T-helper 2 cell treated with Interferon-gamma antibody and Interleukin-4, amounts not matched to agents 5 μg/mL and 100 μg/mL, for 36 hours (primary cell): ENCODE results near the gene WWTR1.

Experiments used
- DNase-seq: peaks from one replicate; pipeline ENCODE4 v3.0.0; 2021; ENCODE audit warnings: low spot score
- H3K27ac Mint-ChIP-seq: one replicate; pipeline ENCODE4 v1.8.0; 2021; ENCODE audit warnings: mild to moderate bottlenecking, mixed read lengths
- H3K27me3 Mint-ChIP-seq: one replicate; pipeline ENCODE4 v1.8.0; 2021; ENCODE audit warnings: low read depth, mixed read lengths
- H3K36me3 Mint-ChIP-seq: one replicate; pipeline ENCODE4 v1.8.0; 2021; ENCODE audit warnings: low read depth, mixed read lengths
- H3K4me1 Mint-ChIP-seq: one replicate; pipeline ENCODE4 v1.8.0; 2021; ENCODE audit warnings: low read depth, mixed read lengths
- H3K4me3 Mint-ChIP-seq: one replicate; pipeline ENCODE4 v1.8.0; 2022; ENCODE audit warnings: mild to moderate bottlenecking, moderate library complexity, mixed read lengths
- H3K9me3 Mint-ChIP-seq: one replicate; pipeline ENCODE4 v1.8.0; 2021; ENCODE audit warnings: mixed read lengths

WWTR1 gene

GRCh38 chr3:149667576-149667975 lies 9.8 kb upstream of the WWTR1 start:
- DNase-seq: no peak
- Mint-ChIP-seq H3K27me3 (peaks cover 28% of the 10 kb centered on the region), H3K4me1 (no peaks in the 10 kb centered on the region), H3K27ac (no peak overlapping the region), H3K4me3 (no peak overlapping the region), H3K36me3 (no peaks in the 10 kb centered on the region), H3K9me3 (no peaks in the 10 kb centered on the region)

DNA sequence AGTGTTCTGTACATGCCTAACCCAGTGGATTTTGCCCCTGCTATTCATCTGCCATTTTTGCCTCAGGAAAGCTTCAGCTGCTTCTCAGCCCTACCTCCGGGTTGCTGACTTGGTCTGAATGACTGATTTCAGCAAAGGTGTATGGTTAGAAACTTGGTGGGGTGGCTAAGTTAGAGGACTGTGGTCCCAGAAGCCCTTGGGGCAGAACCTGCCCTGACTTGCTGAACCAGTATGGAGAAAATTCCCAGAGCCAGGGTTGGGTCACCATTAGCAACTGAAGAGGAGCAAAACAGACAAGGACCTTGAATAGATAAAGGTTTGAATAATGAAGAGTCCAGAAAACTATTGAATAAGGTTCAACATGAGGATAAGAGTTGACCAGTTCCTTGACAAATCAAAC lies 6.1 kb upstream of the WWTR1 start:
- H3K36me3 Mint-ChIP-seq: no peaks in the 10 kb centered on the region
- H3K4me3 Mint-ChIP-seq: no peak overlapping the region
- no peaks in the 10 kb centered on the region for H3K4me1 Mint-ChIP-seq
- H3K27ac Mint-ChIP-seq: no peak overlapping the region
- no peak for DNase-seq
- H3K9me3 Mint-ChIP-seq: no peaks in the 10 kb centered on the region
- H3K27me3 Mint-ChIP-seq: peaks cover 26% of the 10 kb centered on the region

DNA sequence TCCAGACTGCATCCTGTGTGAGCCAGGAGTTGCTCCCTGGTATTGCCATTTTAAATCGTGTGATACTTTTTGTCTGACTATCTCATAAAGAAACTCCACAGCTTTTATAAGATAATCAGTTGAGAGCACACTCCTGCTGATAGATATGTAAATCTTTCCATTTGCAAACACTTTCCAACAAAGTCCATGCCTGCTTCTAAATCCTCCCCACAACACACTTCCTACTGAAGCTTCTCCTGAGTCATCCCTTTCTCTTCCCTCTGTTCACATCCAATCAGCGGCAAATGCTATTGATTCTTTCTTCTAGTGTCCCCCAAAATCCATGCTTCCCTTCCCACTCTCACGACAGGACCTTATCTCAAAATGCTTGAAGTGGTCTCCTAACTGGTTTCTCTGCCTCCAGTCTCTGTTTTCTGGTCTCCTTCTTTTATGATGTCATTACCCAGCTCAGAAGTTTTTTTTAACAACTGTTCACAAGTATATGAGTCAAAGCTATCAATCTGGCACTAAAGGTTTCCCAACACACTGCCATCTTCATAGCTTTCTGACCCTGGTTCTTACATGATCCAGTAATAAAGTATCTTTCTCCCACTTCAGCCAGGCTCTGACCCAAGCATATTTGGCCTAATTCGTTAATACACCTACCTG lies 4.5 kb upstream of the WWTR1 start:
- Mint-ChIP-seq H3K4me3 (no peak overlapping the region), H3K27me3 (peaks cover 25% of the 10 kb centered on the region), H3K27ac (no peak overlapping the region), H3K9me3 (no peaks in the 10 kb centered on the region), H3K36me3 (no peaks in the 10 kb centered on the region), H3K4me1 (peaks cover 2% of the 10 kb centered on the region)
- DNase-seq: no peak

GRCh38 chr3:149660462-149660861 lies 2.6 kb upstream of the WWTR1 start:
- no peak for DNase-seq
- Mint-ChIP-seq H3K36me3 (no peaks in the 10 kb centered on the region), H3K27me3 (peaks cover 35% of the 10 kb centered on the region), H3K4me1 (peaks cover 9% of the 10 kb centered on the region), H3K9me3 (no peaks in the 10 kb centered on the region), H3K27ac (no peak overlapping the region), H3K4me3 (no peak overlapping the region)

DNA sequence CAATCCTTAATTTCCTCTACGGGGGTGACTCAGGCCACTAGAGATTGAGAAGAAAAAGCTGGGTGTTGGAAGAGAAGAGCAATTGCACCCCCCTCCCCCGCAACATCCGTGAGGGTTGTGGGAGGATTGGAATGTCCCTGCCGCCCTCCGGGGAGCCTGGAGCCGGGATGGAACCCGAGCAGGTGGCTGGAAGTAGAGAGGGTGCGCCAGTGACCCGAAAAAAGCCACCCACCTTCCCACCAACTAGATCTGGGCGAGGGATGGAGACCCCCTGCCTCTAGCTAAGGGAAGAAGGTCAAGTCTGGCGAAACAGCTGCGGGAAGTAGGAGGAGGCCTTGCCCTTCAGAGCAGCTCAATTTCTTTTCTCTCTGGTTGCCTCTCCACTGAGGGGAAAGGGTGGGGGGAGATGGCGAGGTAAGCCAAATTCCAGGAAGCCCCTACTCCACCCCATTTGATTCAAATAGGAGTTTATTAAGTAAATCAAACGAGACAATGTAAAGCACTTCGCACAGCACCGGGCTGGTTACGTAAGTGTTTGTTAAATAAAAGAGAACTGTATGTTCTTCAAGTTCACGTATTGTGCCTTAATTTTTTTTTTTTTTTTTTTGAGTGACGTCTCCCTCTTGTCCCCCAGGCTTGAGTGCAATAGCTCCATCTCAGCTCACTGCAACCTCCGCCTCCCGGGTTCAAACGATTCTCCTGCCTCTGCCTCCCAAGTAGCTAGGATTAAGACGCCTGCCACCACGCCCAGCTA lies 1.1 kb upstream of the WWTR1 start:
- Mint-ChIP-seq H3K9me3 (no peaks in the 10 kb centered on the region), H3K36me3 (no peaks in the 10 kb centered on the region), H3K4me3 (peak overlapping the region; percentile 85), H3K27ac (no peak overlapping the region), H3K4me1 (peaks cover 9% of the 10 kb centered on the region), H3K27me3 (peaks cover 36% of the 10 kb centered on the region)
- no peak for DNase-seq

DNA sequence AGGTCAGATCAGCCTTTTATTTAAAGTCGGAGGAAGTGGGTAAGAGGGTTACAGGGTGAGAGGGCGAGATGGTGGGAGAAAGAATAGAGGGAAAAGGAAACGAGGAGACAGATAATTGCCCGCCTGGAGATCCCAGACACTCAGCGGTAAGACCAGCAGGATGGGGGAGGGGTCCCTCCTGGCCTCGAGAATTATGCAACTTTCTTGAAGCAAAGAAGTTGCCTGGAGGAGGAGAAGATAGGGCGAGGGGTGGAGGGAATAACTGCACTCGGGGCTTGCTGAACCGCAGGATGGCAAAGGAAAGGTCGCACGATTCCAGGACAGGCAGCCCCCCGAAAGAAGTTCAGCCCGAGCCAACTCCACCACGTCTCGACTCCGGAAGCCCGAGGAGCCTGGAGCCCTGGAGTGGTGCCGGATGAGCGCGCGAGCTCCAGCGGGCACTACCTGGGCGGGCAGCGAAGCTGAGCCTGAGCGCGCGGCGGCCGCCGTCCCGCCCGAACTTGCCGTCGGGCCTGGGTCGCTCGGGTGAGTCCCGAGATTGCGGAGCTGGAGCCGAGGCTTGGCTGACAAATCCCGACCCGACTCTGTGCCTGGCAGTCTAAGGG lies 402 bp downstream of the WWTR1 start:
- peak overlapping the region; percentile 91 for H3K4me3 Mint-ChIP-seq
- DNase-seq: peak; percentile 19
- H3K4me1 Mint-ChIP-seq: peaks cover 9% of the 10 kb centered on the region
- H3K36me3 Mint-ChIP-seq: no peaks in the 10 kb centered on the region
- H3K27me3 Mint-ChIP-seq: peaks cover 32% of the 10 kb centered on the region
- H3K9me3 Mint-ChIP-seq: no peaks in the 10 kb centered on the region
- peak overlapping the region; percentile 44 for H3K27ac Mint-ChIP-seq

DNA sequence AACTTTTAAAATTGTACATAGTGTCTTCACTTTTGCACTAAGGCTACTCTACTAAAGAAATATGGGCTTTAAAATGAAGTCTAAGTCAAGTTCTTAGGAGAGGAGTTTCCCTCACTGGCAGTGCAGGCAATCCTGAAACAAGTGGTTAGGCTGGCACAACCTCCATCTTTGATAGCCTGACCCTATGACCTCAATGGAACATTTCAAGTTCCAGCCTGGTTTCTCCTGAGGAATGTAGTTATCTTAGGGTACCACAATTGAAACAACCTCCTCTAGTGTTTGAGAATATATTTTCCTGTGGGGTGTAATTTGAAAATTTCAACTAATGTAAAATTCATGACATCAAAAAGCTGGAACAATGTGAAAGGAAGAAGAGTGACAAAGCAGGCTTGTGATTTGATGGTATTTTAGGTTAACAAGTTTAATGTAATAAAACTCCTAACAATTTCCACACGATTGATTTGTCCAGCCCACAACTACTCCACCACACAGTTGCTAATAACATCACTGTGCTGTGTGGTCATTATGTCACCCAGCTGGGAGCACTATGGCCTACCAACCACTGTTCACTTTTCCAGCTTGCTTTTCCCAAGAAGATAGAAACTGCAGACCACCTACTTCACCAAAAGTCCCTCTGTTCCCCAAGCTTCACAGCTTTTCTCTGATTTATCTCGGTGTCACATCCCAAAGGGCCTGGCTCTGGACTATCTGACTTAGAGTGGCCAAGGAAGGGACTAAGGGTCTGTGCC lies 1.8 kb downstream of the WWTR1 start:
- H3K27ac Mint-ChIP-seq: no peak overlapping the region
- no peaks in the 10 kb centered on the region for H3K9me3 Mint-ChIP-seq
- peaks cover 35% of the 10 kb centered on the region for H3K27me3 Mint-ChIP-seq
- no peak for DNase-seq
- peak overlapping the region; percentile 34 for H3K4me3 Mint-ChIP-seq
- H3K4me1 Mint-ChIP-seq: peaks cover 9% of the 10 kb centered on the region
- no peaks in the 10 kb centered on the region for H3K36me3 Mint-ChIP-seq

DNA sequence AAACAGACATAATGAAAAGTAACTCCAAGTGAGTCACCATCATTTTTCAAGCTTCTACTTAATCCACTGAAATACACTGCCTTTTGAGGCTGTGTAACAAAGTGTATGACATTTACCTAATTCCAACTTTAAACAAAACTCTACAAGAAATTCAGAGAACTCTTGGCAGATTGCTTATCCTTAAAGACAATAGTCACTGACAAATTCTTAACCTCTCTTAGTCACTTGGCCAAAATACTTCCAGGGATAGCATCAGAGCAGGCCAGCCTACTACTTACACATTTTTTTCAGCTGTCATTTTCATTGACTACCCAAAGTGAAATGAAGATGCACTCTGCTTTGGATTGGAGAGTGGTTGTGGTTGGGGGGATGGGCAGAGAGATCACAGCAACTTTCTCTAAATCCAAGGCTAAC lies 3.6 kb downstream of the WWTR1 start:
- no peak overlapping the region for H3K27ac Mint-ChIP-seq

DNA sequence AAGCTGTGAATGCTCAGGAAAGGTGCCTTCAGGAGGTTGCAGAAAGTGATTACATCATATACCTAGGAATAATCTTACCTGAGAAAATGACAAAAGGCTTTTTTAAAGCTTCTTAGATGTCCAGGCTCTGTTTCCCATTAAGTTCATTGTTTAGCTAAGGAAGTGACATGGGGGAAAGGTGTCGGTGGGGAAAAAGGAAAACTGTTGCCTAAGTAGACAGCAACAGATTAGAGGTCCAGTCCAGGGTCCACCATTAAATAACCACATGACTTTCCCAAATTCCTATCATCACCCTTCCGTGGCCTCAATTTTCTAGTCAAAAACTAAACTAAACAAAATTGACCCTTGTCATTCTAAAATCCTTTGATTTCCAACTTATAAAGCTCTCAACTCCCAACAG lies 4.3 kb downstream of the WWTR1 start:
- no peaks in the 10 kb centered on the region for H3K36me3 Mint-ChIP-seq
- no peaks in the 10 kb centered on the region for H3K9me3 Mint-ChIP-seq
- no peak overlapping the region for H3K4me3 Mint-ChIP-seq
- peaks cover 9% of the 10 kb centered on the region for H3K4me1 Mint-ChIP-seq
- DNase-seq: no peak
- peaks cover 32% of the 10 kb centered on the region for H3K27me3 Mint-ChIP-seq
- no peak overlapping the region for H3K27ac Mint-ChIP-seq

More for the DNA sequence above, 3.6 kb downstream of the WWTR1 start:
- no peak overlapping the region for H3K4me3 Mint-ChIP-seq
- peaks cover 9% of the 10 kb centered on the region for H3K4me1 Mint-ChIP-seq
- no peaks in the 10 kb centered on the region for H3K36me3 Mint-ChIP-seq
- no peaks in the 10 kb centered on the region for H3K9me3 Mint-ChIP-seq
- DNase-seq: no peak
- peaks cover 32% of the 10 kb centered on the region for H3K27me3 Mint-ChIP-seq

DNA sequence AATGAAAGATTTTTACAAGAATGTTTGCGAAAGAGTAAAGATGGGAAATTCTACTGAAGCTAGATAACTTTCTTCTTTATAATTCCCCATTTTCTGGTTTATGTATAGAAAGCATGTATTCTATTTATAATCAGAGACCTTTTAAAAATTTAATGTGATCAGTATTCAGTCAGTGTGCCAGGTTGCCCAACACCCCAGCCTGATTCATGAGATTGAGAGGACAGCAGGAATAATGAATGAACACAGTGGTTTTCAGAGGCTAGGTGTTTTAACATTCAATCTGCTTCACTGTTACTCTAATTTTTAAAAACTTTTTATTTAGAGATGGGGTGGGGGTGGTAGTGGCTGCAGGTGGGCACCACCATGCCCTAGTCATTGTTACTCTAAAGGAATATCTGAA lies 4.7 kb downstream of the WWTR1 start:
- no peaks in the 10 kb centered on the region for H3K9me3 Mint-ChIP-seq
- H3K4me1 Mint-ChIP-seq: peaks cover 9% of the 10 kb centered on the region
- no peak overlapping the region for H3K27ac Mint-ChIP-seq
- H3K4me3 Mint-ChIP-seq: no peak overlapping the region
- no peak for DNase-seq
- peaks cover 33% of the 10 kb centered on the region for H3K27me3 Mint-ChIP-seq
- no peaks in the 10 kb centered on the region for H3K36me3 Mint-ChIP-seq

- no peak for DNase-seq
- H3K36me3 Mint-ChIP-seq: no peaks in the 10 kb centered on the region
- H3K4me1 Mint-ChIP-seq: peaks cover 2% of the 10 kb centered on the region
- H3K27ac Mint-ChIP-seq: no peak overlapping the region
- H3K9me3 Mint-ChIP-seq: no peaks in the 10 kb centered on the region
- H3K4me3 Mint-ChIP-seq: no peak overlapping the region
- peaks cover 20% of the 10 kb centered on the region for H3K27me3 Mint-ChIP-seq
Measured at GRCh38 chr3:149650828-149651227, 7.0 kb downstream of the WWTR1 start.

DNA sequence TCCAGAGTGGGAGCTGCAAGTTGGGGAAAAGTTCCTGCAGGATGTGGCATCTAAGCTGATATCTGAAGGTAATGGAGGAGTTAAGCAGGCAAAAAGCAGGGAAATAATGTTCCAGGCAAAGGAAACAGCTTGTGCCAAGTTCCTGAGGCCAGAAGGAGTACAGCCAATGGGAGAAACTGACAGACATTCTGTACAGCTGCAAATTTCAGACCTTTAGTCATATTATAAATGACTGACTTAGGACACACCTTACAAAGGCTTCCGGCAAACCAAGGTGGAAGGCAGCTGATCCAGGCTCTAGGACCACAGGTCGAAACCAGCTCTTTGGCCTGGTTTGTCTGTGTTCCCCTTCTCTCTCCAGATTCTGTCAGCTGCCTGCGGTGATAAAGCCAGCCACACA lies 9.3 kb downstream of the WWTR1 start:
- Mint-ChIP-seq H3K27me3 (peaks cover 17% of the 10 kb centered on the region), H3K36me3 (no peaks in the 10 kb centered on the region), H3K4me1 (peaks cover 2% of the 10 kb centered on the region), H3K4me3 (no peak overlapping the region), H3K27ac (no peak overlapping the region), H3K9me3 (no peaks in the 10 kb centered on the region)
- DNase-seq: no peak

DNA sequence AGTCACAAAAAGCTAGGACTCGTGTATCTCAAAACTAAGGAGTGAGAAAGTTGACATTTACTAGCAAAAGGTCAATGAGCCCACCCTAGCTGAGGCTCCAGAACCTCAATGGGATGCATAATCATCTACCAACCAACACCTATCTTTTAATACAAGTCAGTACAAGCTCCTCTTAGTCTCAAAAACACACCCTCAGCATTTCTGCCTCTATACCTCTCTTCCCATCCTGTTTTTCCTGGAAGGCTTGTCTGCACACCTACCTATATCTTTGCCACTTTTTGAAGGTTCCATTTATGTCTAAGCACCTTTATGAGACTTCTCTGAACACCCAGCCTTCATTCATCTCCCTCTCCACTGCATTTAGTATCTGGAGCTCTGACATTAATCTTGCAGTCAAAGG lies 10.0 kb downstream of the WWTR1 start:
- DNase-seq: no peak
- H3K27ac Mint-ChIP-seq: no peak overlapping the region
- no peak overlapping the region for H3K4me3 Mint-ChIP-seq
- no peaks in the 10 kb centered on the region for H3K9me3 Mint-ChIP-seq
- H3K36me3 Mint-ChIP-seq: no peaks in the 10 kb centered on the region
- H3K27me3 Mint-ChIP-seq: peaks cover 17% of the 10 kb centered on the region
- H3K4me1 Mint-ChIP-seq: peaks cover 2% of the 10 kb centered on the region

DNA sequence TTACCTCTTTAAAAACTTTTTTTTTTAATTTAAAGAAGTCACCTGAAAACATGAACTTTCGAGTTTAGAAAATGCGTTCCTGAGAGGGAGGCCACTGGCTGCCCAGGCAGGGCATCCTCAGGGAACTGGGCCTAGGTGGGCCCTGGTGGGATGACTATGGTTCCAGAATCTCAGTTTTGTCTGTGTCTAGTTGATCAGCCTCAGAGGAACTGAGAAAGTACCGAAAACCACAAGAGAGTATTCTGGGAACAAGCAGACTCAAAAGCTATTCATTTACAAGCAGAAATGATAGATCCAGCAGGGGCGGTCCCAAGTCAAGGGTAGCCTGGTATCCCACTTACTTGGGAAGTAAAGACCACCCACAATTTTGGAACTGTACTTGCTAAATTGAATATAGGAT lies 10.5 kb downstream of the WWTR1 start:
- Mint-ChIP-seq H3K9me3 (no peaks in the 10 kb centered on the region), H3K27me3 (peaks cover 17% of the 10 kb centered on the region), H3K4me1 (peaks cover 2% of the 10 kb centered on the region), H3K27ac (no peak overlapping the region), H3K36me3 (no peaks in the 10 kb centered on the region), H3K4me3 (no peak overlapping the region)
- DNase-seq: no peak
